NCI-H526 treated with DMSO at 0.1 percent for 48 hours (cell line): Measurements from ENCODE around the gene DUSP1.

Experiments
- DNase-seq: peaks from one replicate; lab custom pipeline; 2025; lab: John Stamatoyannopoulos, UW

DUSP1 gene

DNA sequence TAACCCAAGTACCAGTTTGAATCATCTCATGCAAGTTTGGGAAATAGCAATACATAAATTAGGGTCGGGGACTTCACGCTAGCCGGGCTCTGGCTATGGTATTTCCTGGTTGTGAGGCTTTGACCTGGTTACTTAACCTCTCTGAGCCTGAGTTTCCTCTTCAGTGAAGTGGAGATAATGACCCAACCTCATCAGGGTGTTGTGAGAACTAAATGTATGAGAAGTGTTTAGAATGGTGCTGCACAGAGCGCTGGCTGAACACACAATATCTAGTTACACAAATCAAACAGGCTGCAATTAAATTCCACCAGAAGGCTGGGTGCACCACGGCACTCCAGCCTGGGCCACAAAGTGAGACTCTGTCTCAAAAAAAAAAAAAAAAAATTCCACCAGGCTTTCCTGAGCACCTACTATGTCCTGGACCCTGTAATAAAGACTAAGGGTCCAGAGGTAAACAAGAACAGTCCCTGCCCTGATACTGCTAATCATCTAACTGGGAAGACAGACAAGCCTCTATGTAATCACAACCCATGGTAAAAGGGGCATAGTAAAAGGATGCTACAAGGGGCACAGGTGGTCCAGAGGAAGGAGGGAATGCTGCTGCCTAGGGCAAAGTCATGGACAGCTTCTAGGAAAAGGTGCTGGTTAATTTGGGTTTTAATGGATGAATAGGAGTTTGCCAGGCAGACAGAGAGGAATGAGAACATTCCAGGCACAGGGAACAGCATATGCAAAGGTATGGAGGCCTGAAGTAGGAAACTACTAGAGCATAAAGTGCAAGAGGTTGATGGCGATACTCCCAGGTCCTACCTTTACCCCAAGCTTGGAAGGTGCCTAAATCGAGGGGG, 27.7 kb downstream of the DUSP1 start:
- no peak for DNase-seq

DNA sequence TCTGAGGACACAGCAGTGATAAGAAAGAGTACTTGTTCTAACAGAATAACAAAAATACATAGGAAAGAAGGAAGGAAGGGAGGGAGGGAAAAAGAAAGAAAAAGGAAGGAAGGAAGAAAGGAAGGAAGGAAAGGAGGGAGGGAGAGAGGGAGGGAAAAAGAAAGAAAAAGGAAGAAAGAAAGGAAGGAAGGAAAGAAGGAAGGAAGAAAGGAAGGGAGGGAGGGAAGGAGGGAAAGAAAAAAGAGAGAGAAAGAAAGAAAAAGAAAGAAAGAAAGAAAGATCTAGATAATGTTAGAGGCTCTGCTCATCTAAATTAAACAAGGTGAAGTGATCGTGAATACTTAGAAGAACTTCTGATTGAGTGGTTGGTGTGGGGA, 29.8 kb downstream of the DUSP1 start:
- DNase-seq: no peak

DNA sequence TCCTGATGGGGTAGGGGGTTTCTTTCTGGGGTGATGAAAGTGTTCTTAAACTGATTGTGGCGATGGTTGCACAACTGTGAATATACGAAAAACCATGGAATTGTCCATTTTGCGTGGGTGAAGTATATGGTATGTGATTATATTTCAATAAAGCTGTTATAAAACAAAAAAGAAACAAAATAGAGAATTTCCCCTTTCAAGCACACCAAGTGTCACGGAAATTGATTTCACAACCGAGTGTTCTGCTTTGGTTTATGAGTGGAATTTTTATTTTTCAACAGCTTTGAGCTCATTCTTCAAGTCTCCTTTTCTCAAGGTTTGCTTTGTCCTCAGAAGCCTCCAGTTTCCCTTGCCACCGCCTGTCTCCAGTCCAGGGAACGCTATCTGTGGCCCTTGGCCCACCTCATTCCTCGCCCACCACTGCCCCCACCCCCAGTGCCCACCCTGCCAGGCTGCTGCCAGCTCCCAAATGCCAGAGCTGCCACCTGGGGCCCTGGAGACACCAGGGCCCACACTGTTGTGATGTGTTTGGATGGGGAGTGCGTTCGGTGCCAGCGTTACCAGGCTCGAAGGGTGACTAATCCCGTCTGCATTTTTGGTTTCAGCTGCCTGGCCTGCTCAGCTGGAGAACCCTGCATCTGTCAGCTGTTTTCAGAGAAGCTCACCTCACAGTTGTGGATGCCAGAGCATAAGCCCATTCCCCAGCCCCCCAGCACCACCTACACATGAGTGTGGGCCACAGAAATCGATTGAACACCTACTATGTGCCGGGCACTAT, 30.4 kb downstream of the DUSP1 start:
- DNase-seq: no peak

DNA sequence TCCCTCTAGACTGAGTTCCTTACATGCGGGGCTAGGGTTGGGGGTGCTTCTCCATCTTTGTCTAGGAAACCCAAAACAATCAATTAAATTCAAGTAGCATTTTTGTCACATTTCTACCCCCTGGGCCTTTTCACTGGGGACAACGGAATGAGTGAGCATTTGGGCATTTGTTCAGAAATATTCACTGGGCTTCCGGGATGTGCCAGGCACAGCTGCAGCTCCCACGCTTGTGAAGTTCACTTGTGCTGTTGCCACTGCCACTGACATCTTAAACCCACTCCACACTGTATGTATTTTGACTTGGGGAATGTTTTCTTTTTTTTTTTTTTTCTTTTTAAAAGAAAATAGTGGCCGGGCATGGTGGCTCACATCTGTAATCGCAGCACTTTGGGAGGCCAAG, 31.6 kb downstream of the DUSP1 start:
- no peak for DNase-seq

DNA sequence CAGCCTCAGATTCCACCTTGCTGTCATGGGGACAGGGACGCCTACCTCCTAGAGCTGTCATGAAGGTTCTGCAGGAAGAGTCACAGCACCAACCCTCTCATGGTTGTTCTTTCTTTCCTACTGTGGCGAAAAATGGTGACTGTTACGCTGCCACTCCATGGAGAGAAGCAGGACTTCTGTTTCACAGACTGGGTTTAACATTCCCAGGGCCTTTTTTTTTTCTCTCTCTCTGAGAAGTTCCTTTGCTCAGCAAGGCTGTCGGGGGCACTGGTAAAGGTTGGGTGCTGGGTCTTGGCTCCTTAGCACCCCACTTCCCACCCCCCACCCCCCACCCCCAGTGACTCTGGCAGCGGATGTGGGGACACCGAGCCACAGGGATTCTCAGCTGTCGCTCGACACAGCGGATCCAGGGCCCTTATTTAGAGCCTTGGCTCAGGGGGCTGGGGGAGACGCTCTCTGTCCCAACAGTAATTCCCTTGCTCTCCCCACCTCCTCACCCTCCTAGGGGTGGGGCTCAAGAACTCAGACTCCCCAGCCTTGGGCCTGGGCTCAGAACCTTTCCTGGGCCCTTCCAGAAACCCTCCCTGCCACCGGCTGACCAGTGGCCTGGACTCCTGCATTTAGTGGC, 34.4 kb downstream of the DUSP1 start:
- DNase-seq: no peak

DNA sequence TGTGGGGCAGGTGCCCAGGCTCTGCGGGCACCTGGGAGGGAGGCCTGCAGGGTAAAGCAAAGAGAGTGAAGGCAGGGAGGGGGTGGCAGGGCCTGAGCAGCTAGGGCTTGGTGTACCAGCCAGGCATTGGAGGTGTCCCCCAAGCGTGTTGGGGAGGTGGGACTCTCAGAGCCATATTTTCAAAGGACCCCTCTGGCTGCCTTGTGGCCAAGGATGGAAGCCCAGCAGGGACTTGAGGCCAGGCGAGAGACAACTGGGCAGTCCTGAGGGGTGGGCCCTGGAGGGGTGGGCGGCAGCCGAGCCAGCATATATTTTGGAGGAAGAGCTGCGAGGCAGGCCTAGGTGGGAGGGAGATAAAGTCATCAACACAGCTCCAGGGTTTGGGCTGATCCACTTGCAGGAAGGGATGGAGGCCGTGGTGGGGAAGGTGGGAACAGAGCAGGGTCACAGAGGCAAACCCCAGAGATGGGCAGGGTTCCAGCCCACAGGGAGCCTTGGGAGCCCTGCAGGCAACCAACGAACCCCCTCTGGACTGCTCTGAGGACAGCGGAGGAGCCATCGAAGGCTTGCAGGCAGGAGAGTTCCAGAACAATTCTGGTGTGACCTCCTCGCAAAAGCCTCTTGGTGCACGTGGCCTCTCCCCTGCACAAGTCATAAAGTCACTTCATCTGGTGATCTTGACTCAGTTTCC, 35.7 kb downstream of the DUSP1 start:
- DNase-seq: no peak

DNA sequence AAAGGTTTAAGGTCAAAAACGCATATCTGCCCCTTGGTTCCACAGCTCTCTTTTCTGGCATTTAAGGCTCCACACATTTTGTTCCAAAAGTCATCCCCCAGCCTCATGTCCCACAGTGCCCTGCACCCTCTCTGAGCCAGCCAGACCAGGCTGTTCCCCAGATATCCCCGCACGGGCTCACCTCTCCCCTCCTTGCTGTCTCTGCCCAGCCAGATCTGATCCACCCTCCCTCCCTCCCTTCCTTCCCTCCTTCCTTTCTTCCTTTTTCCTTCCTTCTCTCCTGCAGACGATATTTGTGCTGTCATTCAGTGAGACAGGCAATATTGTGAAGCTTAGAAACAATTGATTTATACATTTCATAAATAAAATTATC, 37.0 kb downstream of the DUSP1 start:
- DNase-seq: no peak

DNA sequence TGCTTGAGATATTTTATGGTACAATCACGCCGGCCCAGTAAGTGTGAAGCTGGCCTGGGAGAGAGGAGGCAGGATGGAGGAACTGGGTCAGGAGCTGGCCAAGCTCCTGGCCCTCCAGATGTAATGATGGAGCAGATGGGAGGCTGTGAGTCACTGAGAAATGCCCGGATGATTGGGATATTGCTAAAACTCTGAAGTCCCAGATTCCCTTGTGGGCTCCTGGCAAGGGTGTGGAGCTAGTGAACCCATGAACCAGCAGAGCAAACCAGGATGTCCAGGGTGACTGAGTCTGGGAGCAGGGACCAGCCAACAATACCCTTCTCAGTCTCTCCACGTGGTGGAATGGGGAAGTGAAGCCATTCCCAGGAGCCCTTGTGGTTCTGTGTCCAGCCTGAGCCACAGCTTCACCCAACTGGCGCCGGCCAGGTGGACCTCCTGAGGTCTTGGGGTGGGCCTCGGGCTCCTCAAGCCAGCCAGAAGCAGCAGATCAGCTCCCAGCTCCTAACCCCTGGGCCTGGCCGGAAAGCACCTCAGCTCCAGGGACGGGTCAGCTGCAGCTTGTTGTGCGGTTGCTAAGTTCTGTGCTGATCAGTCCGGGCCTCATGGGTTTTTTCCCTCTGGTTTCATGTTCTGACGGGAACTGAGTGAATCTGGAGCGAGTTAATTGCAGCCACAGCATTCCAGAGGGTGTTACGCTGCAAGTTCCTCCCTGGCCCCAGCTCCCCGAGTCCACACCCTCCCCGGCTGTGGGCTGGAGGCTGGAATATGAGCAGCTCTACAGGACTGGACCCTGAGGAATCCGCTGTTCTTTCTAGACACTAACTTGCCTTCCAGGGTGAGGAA, 37.6 kb downstream of the DUSP1 start:
- no peak for DNase-seq

DNA sequence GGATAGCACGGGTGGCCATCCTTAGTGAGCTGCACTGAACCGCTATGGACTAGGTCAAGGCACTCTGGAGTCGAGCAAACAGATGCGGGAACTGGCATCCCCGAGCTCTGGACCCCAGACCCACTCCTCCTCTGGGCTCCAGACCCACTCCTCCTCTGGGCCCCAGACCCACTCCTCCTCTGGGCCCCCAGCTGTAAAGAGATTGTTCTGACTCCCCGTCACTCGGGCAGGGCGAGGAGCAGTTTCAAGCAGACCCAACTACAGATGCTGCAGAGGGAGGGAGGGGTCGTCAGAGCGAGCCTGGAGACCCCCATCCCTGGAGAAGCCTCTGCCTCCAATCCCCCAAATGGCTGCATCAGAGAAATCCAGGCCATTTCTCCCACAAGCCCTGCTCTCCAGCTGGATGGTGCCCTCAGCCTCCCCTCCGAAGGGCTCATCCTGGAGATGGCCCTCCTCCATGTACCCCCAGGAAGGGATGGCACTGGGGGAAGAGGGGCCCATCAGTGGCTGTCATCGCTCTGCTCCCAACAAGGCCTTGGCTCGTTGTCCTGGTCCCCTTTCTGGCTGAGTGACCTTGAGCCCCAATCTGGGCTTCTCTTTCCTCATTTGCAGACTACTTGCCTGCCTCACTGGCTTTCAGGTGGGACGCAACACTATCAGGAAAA, 38.7 kb downstream of the DUSP1 start:
- DNase-seq: no peak

DNA sequence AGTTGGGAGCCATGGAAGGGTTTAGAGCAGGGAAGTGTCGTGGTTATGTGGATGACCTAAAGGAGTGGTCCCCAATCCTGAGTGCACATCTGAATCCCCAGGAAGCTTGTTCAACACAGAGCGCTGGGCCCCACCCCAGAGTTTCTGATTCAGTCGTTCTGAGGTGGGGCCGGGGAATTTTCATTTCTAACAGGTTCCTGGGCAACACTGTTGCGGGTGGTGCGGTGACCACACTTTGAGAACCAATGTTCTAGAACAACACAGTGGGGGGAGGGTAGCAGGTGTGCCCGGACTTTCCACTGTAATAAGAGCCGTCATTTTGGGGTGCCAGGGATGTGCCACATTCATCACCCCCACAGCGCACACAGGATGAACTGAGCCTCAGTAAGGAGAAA, 39.3 kb downstream of the DUSP1 start:
- DNase-seq: no peak

DNA sequence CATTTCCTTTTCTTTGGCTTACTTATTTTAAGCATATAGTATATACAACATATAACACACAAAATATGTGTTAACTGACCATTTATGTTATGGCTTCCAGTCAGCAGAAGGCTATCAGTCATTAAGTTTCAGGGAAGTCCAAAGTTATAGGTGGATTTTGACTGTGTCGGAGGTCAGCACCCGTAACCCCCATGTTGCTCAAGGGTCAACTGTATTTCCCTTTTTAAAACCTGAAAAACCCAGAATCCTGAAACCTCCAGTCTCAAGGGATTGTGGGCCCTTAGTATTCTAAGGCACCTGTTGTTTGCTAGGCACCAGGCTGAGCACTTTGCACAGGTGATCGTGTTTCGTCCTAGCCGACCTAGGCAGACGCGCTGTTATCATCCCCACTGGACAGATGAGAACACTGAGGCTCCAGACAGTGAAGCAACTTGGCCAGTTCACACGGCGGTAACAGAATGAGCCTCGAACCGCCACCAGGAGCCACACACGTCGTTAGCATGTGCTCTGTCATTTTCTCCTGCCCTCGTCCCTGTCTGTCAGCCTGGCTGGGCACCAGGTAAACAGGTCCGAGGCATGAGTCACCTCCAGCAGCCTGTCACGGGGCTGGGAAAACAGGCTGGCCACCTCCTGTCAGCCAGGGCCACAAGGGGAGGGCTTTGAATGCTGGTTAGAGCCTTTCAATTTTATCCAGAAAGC, 39.9 kb downstream of the DUSP1 start:
- no peak for DNase-seq

DNA sequence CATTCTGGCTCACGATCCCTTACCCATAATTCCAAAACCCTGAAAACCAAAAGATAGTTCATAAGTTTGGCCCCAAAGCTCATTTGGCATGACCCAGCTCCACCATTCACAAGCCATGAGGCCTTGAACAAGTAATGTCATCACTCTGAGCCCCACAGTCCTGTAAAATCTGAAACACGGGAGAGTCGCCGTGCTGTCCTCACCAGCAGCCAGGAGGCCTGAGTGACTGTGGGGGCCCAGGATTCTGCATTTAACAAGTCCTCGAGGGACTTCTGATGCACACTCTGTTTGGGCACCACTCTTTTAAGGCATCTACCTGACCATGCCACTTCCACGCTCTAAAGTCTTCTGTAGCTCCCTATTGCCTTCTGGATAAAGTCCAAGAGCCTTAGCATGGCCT, 40.8 kb downstream of the DUSP1 start:
- no peak for DNase-seq

DNA sequence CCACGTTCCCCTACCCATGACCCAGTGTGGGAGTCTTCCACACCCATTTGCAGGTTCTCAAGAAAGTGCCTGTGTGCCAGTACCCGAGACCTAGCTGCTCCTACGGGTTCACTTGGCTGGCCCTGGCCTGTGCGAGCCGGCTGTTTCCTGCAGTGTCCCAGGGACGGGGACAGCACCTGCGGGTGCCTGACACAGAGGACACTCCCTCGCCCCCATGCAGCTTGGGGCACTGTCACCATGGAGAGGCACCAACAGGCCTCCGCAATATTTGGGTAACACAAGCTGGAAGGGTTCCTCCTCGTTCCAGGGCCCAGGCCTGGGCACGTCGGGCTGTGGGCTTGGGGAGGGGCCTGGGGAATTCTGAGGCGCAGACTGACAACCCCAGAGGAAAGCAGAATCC, 41.4 kb downstream of the DUSP1 start:
- no peak for DNase-seq

DNA sequence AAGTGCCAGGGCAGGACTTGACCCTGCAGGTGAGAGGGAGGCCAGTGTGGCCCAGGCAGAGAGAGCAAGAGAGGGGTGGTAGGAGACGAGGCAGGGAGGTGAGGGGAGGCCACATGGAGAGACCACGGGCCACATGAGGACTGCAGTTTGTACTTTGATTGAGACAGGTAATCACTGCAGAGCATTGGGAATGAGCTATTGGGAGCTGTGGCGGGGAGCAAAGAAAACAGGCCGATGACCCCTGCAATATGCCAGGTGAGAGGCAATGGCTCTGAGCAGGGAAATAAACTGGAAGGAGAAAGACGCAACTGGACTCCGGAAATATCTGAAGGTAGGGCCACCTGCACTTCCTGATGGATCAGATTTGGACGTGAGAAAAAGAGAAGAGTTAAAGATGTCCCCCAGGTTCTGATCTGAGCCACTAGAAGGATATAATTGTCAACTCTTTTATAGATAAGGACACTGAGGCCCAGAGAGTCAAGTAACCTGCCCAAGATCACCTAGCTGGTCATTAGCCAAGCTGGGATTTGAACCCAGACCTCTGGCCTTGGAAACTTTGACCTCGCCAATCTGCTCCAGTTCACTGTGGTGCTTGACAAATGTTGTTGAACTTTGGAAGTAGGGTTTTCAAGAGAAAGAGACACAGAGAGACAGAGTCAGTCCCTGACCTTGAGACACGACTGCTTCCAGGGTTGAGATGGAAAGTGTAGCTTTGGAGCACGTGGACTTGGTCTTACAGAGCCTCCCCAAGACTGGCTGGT, 42.3 kb downstream of the DUSP1 start:
- DNase-seq: no peak

DNA sequence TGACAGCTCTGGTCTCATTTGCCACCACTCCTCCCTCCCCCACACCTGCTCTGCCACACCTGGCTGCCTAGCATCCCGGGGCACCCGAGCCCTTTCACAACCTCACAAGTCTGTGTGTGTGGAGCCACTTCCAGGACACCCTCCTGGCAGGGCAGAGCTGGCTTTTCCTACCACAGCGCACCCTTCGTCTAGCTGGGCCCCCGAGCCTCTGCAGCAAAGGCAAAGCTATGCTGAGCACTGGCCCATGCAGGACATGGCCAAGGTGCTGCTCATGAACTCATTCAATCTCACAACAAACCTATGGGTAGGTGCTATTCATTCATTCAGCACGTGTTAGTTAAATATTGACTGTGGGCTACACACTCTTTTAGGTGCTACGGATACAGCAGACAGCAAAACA, 43.4 kb downstream of the DUSP1 start:
- DNase-seq: no peak

DNA sequence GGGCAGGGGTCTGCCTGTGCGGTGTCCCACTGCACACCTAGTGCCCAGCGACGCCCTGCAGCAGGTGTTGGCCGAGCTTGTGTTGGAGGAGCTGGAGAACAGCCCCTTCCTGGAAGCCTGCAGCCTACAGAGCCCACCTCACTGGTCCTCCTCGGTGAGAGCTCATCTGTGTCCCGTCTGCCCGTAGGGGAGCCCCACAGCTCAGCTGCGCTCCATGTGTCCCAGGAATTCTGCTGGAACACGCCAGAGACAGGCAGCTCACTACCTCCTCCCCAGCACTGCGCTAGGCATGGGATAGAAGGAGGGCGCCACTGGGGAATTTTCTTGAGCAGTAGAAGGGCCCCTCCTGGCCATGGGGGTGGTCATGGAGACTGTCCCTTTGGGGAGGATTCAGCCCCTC, 44.0 kb downstream of the DUSP1 start:
- DNase-seq: no peak

DNA sequence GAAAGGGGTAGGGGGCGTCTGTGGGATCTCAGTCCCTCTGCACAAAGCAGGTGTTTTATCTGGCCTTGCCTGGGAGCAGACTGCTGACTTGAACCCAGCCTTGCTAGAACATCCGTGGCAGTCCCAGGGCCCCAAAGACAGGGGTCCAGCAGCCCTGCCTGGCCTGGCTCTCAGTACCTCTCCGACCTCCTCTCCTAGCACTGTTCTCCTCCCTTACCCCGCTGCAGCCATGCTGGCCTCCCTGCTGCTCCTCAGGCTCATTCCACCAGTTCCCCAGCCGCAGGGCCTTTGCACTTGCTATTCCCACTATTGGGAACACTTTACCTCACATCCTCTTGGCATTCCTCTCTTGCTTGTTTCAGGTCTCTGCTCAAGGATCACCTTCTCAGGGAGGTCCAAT, 45.2 kb downstream of the DUSP1 start:
- no peak for DNase-seq

DNA sequence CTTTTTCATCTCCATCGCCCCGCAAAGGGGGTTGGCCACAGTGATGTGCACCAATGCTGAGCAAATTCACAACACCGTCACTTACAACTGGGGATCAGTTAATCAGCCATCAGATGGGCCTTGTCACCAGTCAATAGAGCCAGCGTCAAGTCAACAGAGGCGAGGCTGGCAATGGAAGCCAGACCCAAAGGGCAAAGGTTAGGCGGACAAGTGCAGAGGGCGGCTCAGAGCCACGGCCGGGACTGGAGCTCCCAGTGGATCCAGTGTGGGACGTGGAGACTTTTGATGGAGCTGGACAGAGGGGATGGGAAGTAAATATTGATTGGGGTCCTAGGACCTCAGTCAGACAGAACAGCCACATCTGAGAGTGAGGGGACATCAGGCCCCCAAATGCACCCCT, 45.7 kb downstream of the DUSP1 start:
- DNase-seq: no peak
